HG02610 (cell line): ENCODE data around the gene CNOT6L.
"Not testable (repeated sequence)": the region's sequence is repeated elsewhere in the genome, so short reads cannot be mapped to it uniquely, and the experiment has no call there.

ENCODE experiments used
- ATAC-seq: cut with Tn5 transposase; IDR thresholded peaks from one replicate; pipeline ENCODE4 v1.9.1; 2021; ENCODE audit warnings: mild to moderate bottlenecking, moderate library complexity; ENCODE audit not compliant: unreplicated experiment

The CNOT6L gene

DNA sequence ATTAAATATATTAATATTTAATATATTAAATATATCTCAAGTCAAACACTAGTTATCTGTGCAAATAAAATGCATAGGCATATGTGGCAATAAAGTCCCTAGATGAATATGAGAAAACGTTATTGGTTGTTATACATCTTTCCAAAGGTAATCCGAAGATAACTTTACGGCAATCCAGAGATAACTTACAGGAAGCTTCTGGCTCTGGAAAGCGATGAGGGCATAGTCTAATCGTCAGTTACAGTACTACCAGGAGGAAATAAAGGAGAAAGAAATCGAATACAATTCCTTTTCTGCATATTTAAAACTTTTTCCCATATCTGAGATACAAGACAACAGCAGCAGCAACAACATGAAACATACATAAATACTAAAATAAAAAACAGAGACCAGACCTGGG lies 35.3 kb downstream of the CNOT6L start:
- ATAC-seq: no peak

DNA sequence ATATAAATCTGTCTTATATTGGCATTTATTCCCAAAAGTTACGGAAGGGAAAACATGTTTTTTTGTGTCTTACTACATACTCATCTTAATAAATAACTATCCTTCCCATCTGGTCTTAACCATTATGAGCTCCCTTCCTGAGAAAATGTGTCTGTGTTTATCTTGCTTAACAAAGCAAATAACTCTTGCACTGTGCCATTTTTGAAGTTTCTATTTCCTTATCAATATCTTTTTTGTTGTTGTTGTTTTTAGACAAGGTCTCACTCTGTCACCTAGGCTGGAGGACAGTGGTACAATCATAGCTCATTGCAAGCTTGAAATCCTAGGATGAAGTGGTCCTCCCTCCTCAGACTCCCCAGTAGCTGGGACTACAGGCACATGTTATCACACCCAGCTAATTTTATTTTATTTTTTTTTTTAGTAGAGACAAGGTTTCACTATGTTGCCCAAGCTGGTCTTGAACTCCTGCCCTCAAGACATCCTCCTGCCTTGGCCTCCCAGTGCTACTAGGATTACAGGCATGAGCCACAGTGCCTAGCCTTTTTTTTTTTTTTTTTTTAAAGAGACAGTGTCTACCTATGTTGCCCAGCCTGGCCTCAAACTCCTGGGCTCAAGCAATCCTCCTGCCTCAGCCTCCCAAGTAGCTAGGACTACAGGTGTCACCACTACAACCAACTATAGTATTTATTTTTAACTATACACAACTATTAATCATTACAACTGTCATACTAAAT lies 36.9 kb downstream of the CNOT6L start:
- ATAC-seq: no peak

DNA sequence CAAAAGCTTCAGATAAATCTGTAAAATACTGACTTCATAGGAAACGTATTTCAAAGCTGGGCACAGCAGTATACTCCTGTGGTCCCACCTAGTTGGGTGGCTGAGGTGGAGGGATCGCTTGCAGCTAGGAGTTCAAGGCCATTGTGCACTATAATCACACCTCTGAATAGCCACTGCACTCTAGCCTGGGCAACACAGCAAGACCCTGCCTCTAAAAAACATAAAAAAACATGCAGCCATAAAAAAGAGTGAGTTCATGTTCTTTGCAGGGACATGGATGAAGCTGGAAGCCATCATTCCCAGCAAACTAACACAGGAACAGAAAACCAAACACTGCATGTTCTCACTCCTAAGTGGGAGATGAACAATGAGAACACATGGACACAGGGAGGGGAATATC lies 38.4 kb downstream of the CNOT6L start:
- ATAC-seq: not testable (repeated sequence)

DNA sequence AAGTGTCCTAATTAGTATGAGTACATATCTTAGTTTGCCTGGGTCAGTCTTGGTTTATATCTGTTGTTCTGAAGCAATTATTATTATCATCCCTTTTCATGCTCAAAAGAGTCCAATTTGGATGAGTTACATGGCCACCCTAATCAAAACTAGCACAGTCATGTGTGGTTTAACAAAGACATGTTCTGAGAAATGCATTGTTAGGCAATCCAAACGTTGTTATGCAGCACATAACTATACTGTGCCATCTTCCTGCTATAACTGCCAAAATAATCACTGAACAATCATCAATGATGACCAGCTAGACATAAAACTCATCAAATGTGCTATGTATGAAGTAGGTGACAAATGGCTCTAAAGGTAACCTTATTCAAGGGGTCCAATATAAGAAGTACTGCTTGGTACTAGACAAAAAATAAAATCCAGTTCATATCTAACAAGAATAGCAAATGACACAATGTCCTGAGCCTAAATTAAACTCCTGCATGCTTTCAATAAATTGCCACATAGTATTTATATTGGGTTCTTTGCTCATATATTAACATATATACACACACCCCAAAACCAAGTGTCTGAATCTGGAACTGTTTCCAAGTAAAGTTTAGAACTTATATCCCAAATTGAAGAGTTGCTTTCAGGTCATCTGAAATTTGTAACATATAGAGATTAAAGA lies 41.9 kb downstream of the CNOT6L start:
- ATAC-seq: no peak

DNA sequence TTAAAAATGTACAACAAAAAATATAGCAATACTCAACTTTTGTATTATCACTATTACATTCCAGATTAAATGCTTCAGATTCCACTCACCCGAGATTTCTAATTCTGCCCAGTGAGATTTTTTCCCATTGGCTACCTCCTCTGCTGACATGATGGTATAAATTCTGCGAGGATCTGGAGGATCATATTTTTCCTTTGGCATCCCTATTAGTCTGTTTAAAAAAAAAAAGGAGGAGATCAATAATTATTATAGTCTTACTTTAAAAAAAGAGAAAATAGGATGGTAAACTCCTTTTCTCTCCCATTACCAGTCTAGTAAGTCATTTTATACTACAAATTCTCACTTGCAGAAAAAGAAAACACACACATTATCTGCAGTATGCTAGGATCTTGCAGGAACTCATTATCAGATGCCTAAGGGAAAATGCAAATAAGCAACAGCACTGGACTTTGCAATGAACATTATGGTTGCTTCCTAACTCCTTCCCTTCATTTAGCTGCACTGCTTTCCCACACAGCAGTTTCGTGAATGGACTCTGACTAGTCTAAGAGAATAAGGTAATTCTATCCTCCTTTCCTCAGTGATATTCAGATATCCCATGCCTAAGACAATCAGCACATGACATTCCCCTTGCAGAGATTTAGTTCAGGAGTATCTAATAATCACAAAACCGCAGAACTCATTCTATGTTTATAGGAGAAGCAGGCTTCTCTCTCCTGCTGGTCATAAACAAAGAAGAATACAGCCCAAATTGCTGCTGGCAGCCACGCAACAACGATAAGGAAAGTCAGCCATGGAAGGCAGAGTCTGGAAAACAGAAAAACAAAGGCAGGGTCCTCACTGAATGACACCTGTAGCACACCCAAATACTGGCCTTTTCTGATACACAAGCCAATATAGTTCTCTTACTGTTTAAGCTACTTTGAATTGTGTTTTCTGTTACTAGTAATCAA lies 42.7 kb downstream of the CNOT6L start:
- ATAC-seq: no peak

DNA sequence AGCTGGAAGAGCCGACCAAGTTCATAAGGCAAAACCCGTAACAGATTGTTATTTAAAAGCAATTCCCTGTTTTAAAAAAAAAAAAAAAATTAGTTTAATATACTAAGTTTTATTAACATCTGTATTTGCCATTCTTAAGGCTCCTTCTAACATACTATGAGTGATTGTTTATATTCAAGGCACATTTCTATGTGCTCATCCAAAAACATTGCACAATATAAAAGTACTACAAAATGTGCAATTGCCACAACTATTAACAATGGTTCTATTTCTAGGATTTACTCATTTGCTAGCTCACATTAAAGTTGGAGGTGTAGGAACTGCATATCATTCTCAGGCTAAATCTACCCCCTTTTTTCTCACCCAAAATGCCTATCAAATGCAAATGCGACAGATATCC lies 46.1 kb downstream of the CNOT6L start:
- no peak for ATAC-seq

DNA sequence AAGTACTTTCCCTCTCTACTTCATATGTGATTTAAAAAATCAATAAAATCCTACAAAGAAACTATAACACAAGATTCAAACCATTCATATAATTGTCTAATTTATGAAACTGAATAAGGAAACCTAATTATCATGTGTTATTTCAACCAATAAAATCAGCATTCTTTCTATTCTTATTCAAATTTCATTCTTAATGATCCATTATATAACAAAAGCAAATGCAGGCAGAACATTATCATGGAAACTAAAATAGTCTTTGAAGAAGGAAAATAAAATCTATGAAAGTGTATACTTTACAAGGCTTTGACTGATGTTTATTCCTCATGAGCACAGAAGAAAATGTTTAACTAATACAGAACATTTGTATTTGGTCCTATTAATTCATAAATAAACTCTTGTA lies 47.6 kb downstream of the CNOT6L start:
- ATAC-seq: no peak

DNA sequence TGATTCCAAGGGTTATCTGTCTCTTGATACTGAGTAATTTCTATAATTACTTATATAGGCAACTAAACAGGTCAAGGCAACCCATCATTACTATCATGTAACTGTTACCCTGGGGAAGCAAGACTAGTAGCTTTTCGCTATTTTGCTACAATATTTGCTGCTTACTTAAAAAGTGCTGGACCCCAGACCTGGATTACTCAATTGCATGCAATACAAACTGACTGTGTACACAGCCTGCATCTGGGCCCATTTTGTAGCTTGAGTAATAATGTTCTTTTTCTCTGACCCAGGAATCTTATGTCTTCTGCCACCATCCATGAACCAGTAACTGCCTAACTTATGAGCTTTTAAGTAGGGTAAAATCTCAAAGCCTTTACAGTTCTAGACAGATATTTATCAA lies 53.4 kb downstream of the CNOT6L start:
- no peak for ATAC-seq

DNA sequence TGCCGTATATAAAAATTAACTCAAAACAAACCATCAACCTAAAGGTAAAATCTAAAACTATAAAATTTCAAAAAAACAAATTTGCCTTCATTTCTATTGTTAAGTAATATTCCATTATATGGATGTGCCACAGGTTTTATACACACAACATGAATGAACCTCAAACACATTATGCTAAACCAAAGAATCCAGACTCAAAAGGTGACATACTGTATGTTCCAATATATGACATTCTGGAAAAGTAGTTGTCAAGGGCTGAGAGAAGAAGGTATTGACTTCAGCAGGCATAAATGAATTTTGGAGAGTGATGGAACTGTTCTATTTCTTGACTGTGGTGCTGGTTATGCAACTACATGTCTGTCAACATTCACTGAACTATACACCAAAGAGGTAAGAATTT lies 56.6 kb downstream of the CNOT6L start:
- ATAC-seq: no peak

DNA sequence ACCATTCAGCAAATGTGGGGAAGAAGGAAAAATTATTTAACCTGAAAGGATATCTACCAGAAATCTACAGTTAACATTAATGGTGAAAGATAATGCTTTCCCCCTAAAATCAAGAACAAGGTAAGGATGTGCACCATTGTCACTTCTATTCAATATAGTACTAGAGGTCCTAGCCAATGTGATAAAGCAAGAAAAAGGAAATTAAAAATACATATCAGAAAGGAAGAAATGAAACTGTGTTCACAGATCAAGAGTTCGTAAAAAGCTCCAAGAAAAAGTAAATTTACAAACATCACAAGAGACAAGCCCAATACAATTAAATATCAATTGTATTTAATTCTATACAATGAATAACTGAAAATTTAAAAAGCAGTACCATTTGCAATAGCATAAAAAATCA lies 57.6 kb downstream of the CNOT6L start:
- ATAC-seq: no peak

DNA sequence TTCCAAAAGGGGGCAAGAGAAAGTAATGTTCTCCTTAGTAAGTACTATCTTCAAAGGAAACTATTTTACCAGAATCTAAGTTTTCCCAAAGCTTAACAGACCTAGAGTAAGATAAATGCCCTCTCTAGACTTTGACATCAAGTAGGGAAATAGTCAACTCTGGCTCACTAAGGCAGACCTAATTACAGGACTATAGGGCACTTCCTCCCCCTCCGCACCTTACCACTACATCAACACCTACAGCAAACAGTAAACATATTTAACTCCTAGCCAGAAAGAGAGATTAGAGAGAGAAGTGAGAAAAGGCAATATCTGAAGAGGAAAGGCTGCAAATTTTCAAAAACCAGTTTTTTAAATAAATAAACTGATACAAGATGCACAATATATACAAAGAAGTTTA lies 60.4 kb downstream of the CNOT6L start:
- no peak for ATAC-seq

DNA sequence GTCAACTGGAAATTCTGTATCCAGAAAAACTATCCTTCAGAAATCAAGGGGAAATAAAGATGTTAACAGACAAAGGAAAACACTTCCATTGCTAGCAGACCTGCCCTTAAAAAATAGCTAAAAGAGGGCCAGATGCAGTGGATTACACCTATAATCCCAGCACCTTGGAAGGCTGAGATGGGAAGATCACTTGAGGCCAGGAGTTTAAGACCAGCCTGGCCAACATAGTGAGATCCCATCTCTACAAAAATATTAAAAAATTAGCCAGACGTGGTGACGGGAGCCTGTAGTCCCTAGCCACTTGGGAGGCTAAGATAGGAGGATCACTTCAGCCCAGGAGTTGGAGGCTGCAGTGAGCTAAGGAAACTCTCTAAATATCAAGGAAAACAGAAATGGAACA lies 67.4 kb downstream of the CNOT6L start:
- no peak for ATAC-seq

DNA sequence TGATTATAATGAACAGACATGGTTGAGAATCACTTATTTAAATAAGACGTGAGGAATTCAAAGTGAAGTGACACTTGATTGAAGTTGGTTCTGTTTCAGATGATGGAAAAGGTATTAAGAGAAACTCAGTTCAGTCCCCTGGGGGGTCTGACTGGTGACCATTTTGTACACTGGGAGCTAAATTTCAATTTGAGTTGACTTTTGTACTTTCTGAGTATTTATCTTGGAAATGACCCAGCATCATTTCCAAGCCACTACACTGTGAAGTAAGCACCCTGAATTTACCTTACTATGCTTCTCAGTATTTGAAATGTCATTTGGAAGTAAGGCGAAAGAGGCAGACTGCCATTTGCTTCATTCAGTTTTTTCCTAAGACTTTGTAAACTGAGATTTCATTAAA lies 73.4 kb downstream of the CNOT6L start:
- ATAC-seq: no peak

DNA sequence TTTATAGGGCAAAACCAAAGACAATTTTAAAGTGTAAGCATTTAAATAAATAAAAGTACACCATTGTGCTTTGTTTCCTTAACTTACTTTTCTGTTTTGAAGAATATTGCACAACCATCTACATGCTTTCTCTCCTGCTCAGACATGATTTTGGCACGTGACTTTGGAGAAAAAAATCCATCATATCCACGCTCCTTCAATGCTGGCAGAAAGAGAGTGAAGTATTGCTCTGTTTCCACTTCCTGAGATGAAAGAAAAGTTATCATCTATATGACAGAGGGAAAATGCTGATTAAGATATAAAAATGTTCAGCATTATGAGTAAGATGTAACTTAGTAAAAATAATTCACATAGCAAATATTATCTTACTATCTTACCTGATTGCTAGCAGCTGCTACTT lies 77.1 kb downstream of the CNOT6L start:
- no peak for ATAC-seq

DNA sequence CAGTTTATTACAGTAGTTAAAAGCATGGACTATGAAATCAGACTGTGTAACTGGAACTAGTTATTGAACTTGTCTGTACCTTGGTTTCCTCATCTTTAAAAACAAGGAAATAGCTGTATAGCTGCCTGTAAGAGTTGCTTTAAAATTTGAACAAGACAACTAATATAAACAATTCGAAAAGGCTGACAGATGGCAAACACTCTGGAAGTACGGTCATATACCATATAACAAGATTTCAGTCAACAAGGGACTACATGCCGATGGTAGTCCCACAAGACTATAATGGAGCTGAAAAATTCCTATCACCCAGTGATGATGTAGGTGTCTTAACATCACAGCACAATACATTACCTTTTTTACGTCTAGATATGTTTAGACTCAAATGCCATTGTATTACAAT lies 78.7 kb downstream of the CNOT6L start:
- no peak for ATAC-seq

DNA sequence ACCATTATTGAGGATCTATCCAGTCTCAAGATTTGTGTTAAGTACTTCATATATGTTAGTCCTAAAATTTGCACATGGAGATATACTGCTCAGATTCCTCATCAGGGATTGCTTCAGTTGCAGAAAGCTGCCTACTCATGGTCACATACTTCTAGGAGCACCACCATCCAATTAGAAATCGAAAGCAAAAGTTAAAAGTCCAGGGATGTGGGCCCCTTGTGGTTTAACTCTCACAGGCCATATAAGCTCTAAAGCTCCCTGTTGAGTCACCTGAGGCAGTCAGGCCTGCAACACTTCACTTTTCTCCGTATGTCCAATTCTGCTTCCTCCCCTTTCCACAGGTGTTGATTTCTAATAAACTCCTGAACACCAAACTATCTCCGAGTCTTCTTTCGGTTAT lies 84.2 kb downstream of the CNOT6L start:
- ATAC-seq: peak; percentile 94

DNA sequence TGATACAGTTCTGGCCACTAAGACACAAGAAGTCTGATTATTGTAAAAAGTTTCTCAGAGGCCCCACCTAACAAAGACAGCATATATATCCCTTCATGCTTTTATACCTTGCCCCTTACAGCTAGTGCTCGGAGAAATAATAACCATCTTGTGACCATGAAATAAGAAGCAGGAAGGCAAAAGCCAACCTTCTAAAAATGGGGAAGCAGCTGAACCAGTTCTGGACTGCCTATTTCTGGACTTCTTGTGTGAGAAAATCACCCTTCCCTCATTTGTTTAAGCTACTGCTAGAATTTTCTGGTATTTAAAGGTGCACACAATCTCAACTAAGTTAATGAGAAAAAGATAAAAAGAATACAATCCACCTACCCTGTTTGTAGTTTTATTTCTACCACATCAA lies 87.5 kb downstream of the CNOT6L start:
- no peak for ATAC-seq

DNA sequence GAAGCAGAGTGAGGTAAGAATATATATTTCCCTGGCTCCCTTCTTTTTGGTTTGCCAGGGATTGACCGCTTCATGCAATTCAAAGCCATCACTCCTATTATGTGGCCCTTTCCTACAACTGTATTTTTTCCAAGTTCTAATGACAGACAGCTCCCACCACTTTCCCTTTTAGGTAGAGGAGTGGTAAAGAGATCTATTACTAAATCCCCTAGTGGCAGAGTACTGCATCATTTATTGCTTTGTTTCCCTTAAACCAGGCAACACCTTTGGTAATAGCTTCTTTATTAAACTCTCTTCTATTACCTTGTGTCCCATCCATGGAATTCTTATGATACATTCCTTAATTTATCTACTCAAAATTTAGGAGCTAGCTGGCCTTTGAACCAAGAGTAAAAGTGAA lies 90.7 kb downstream of the CNOT6L start:
- ATAC-seq: no peak

DNA sequence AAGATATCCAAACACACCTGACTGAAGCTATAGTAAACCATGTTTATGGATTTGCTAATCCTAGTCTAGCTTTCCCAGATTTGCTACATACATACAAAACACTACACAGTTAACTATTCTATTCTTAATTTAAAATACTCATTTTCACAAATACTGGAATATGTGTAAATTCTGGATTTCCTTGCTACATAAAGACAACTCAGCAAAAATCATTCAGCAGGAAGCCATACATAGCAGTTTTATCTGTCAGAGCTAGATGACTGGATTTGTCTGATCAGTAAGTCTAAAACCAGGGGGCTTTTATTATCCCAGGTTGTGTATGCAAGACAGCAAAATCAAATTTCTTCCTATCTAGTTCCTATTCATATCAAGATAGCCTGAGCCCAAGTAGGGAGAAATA lies 98.1 kb downstream of the CNOT6L start:
- no peak for ATAC-seq

DNA sequence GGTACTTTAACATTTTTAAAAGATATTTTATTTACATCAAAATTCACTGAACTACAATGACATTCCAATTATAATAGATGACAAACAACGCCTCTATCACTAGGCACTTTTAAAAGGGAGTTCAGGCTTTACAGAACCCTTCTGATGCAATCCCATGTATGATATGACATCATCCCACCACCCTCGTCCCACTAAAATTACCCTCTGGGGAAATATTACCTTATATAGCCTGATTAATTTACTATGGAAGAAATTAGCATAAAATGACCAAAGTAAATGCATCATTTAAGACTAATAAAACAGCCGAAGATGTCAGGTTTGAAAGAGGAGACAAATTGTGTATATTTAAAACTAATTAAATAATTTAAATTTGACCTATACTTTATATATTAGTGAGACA lies 100.7 kb downstream of the CNOT6L start:
- ATAC-seq: not testable (repeated sequence)

DNA sequence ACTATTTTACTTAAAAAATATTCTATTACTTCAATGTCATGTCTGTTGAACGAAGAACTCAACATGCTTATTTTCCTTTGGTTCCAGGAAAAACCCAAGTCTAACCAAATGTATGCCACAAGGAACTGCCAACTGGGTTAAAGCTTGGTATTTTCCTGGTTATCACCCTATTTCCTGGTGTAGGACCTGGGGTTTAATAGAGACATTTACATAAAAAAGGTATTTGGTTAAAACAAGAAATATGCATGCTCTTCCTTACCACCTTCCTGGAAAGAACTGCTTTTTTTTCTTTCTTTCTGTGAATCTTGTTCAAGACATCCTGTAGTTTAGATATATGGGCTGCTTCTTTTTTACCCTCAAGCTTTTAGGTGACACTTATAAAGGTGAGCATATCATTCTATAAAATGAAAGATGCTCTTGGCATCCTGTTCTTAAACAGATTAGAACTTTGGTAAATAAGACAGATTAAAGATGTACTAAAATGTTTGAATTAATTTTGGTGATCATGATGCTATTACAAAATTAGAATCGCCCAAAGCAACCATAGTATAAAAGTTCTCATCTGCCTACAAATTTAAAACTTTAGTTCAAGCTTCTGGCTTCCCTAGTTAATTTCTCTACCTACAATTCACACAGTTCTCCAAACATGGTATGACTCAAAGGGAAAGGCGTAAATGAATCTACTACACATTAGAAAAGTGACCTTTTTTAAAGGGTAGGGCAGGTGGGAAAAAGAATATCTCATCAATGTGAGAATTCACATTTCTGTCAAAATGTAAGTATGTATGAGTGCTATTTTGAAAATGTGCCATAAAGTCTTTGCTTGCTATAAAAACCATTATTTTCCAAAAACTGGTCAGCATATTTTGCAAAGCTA lies 103.5 kb downstream of the CNOT6L start:
- ATAC-seq: no peak
